Heart left ventricle (tissue), 13 donors: ENCODE results near the gene KHDC4.

ENCODE experiments used
- CTCF ChIP-seq, 12 donors: fragments of 200-600 bp; sonication (generic) in 4 of 12; IDR thresholded peaks; one replicate each; pipeline versions ENCODE4 v1.5.0 to v1.8.0; 2018 to 2022; ENCODE audit warnings: antibody characterized with exemption in 12 of 12, mild to moderate bottlenecking in 5 of 12
- POLR2A ChIP-seq, 2 donors: fragments of 450-650 bp; IDR thresholded peaks; one replicate each; pipeline ENCODE4 v1.6.1; 2017; ENCODE audit warnings: antibody characterized with exemption in 2 of 2, mild to moderate bottlenecking in 2 of 2, moderate library complexity in 2 of 2
- donor health status: ischemic (EF 13 %, LVEDD 7.1; RV severe dilation, severe dysfunction).
- donor health status: DM: no; HTN: yes; CAD: no.
- donor health status: DM: no; HTN: no; CAD: no.
- donor health status: ischemic (EF 25% LVEDD 6.9; RV normal size, moderate dysfunction).
- donor health status: ischemic (EF 25% LVEDD 5.7; RV mildly dilated, moderate dysfunction).
- donor health status: ischemic (EF 35%, LVEDD 5.7; RV mildly dilated, moderate dysfunction).
- donor health status: nonischemic (EF 11% LVEDD 7.7; RV severe dilation, severe dysfunction).
- donor health status: DM: yes; HTN: yes; CAD: no.
- donor health status: PGD.
- donor health status: ischemic (EF 29% LVEDD 5.4; RV normal size, mild dysfunction).
- donor health status: nonischemic (EF 23%, LVEDD 6.1; RV moderate dilation, normal function).

- no peak for TF ChIP-seq CTCF (IDR thresholded peaks at IDR 0.05)
- no peak for TF ChIP-seq POLR2A (IDR thresholded peaks at IDR 0.05)
Measured at GRCh38 chr1:155947292-155947691, 13.1 kb upstream of the KHDC4 start.
